HepG2 (cell line): ENCODE results near the gene UBQLN4. TPM values are rescaled to one million over a fixed set of nuclear protein-coding genes. Genes with fewer than 3 reads are reported as not detected.

Experiments used
- ATF7 ChIP-seq, 2 experiments: fragments of 450-650 bp in 1 of 2; sonication (generic) in 1 of 2; formaldehyde crosslinking in 1 of 2; IDR thresholded peaks; 2 replicates each; pipeline versions ENCODE4 v1.4.0 to v1.6.1; 2016 to 2020; ENCODE audit warnings: antibody characterized with exemption in 1 of 2, mild to moderate bottlenecking in 1 of 2, missing genetic modification reagents in 1 of 2
- FOXK2 ChIP-seq: fragments of 450-650 bp; IDR thresholded peaks from 2 replicates; pipeline ENCODE4 v1.6.1; 2016
- FOXP4 ChIP-seq: sonication (generic); formaldehyde crosslinking; IDR thresholded peaks from 2 replicates; pipeline ENCODE4 v1.4.0; 2020; ENCODE audit warnings: missing genetic modification reagents
- HCFC1 ChIP-seq: fragments of 150-350 bp; IDR thresholded peaks from 2 replicates; pipeline ENCODE4 v1.6.1; 2014; ENCODE audit warnings: low read depth, low read length
- HHEX ChIP-seq: IDR thresholded peaks from 2 replicates; pipeline ENCODE4 v1.6.1; 2016; ENCODE audit warnings: control low read depth
- IRF2 ChIP-seq: IDR thresholded peaks from 2 replicates; pipeline ENCODE4 v1.6.1; 2018; ENCODE audit warnings: missing genetic modification reagents, missing compliant biosample characterization
- MIER3 ChIP-seq: IDR thresholded peaks from 2 replicates; pipeline ENCODE4 v1.6.1; 2016; ENCODE audit warnings: missing compliant biosample characterization, borderline replicate concordance
- SKI ChIP-seq: fragments of 450-650 bp; IDR thresholded peaks from one replicate; pipeline ENCODE4 v1.6.1; 2018; ENCODE audit warnings: mild to moderate bottlenecking; ENCODE audit not compliant: partially characterized antibody
- SMAD3 ChIP-seq: sonication (generic); formaldehyde crosslinking; IDR thresholded peaks from 2 replicates; pipeline ENCODE4 v1.4.0; 2020; ENCODE audit warnings: missing genetic modification reagents
- ZBTB33 ChIP-seq: sonication (generic); formaldehyde crosslinking; IDR thresholded peaks from 2 replicates; pipeline ENCODE4 v1.4.0; 2020; ENCODE audit warnings: missing genetic modification reagents
- ZNF234 ChIP-seq: sonication (generic); formaldehyde crosslinking; conservative IDR thresholded peaks from 2 replicates; pipeline ENCODE4 v1.5.1; 2020; ENCODE audit warnings: mild to moderate bottlenecking, missing genetic modification reagents
- ZNF260 ChIP-seq: sonication (generic); formaldehyde crosslinking; IDR thresholded peaks from 2 replicates; pipeline ENCODE4 v1.4.0; 2020; ENCODE audit warnings: missing genetic modification reagents, low read depth, mild to moderate bottlenecking, borderline replicate concordance
- ZNF292 ChIP-seq: sonication (generic); formaldehyde crosslinking; IDR thresholded peaks from 2 replicates; pipeline ENCODE4 v1.8.1; 2022; ENCODE audit warnings: mild to moderate bottlenecking, low read depth, missing genetic modification reagents, borderline replicate concordance
- ZNF3 ChIP-seq: IDR thresholded peaks from 2 replicates; pipeline ENCODE4 v1.7.0; 2017; ENCODE audit warnings: inconsistent platforms
- ZNF335 ChIP-seq: sonication (generic); formaldehyde crosslinking; IDR thresholded peaks from 2 replicates; pipeline ENCODE4 v1.4.0; 2020; ENCODE audit warnings: missing genetic modification reagents
- ZNF414 ChIP-seq: sonication (generic); formaldehyde crosslinking; IDR thresholded peaks from 2 replicates; pipeline ENCODE4 v1.5.0; 2020; ENCODE audit warnings: missing genetic modification reagents
- ZNF430 ChIP-seq: sonication (generic); formaldehyde crosslinking; IDR thresholded peaks from 2 replicates; pipeline ENCODE4 v1.9.0; 2021; ENCODE audit warnings: mild to moderate bottlenecking, missing genetic modification reagents
- ZNF44 ChIP-seq: sonication (generic); formaldehyde crosslinking; IDR thresholded peaks from 2 replicates; pipeline ENCODE4 v1.5.1; 2020; ENCODE audit warnings: mild to moderate bottlenecking, missing genetic modification reagents
- ZNF609 ChIP-seq: sonication (generic); formaldehyde crosslinking; IDR thresholded peaks from 2 replicates; pipeline ENCODE4 v1.4.0; 2020; ENCODE audit warnings: mild to moderate bottlenecking, missing genetic modification reagents, borderline replicate concordance
- ZNF720 ChIP-seq: sonication (generic); formaldehyde crosslinking; IDR thresholded peaks from 2 replicates; pipeline ENCODE4 v1.4.0; 2020; ENCODE audit warnings: missing genetic modification reagents
- polyA plus RNA-seq, 8 experiments: library from polyadenylated mRNA; depleted of rRNA in 3 of 8; stranded (reverse) in 7 of 8; unstranded in 1 of 8; fragments of >200 nt; fragmentation: Illumina TruSeq in 4 of 8; extraction: Trizol in 4 of 8; gene quantifications; 2 replicates each; pipeline versions ENCODE4 v1.2.1 to v1.2.3, GENCODE V29; 2011 to 2016; ENCODE audit warnings: low read depth in 4 of 8, missing spikeins in 1 of 8, mixed read lengths in 1 of 8; ENCODE audit not compliant: insufficient read depth in 1 of 8
- total RNA-seq, 5 experiments: library from RNA; depleted of rRNA; stranded (reverse); fragments of >200 nt; fragmentation: Illumina TruSeq; extraction: Trizol; gene quantifications; 2 replicates each; pipeline ENCODE4 v1.2.3, GENCODE V29; 2016; ENCODE audit warnings: low read depth in 1 of 5

The UBQLN4 gene
- total and polyA plus RNA-seq, 2 of the 13 experiments (the other 11 are each of a cell fraction or from before 2014, with no cell fraction given): 31.5 to 39.8 TPM

GRCh38 chr1:156082309-156083091 lies 28.9 kb upstream of the UBQLN4 start, which contains the start of gene MEX3A (continued):
- TF ChIP-seq ZNF609 (CRISPR knock-in tag): no peak
- no peak for TF ChIP-seq ZNF414 (CRISPR knock-in tag)
- TF ChIP-seq ZNF335 (CRISPR knock-in tag): no peak; the same call in none of the 2 replicates
- no peak for TF ChIP-seq ZNF234
- TF ChIP-seq HHEX: no peak
- TF ChIP-seq HCFC1: peak; percentile 88
- TF ChIP-seq ZBTB33: no peak
- no peak for TF ChIP-seq ZNF720 (CRISPR knock-in tag)
- no peak for TF ChIP-seq ATF7 (IDR thresholded peaks at IDR 0.05)
- TF ChIP-seq ATF7 (CRISPR knock-in tag; IDR thresholded peaks at IDR 0.05): 0 out of 2 replicates have a peak, but pooled peaks have one; percentile 7
- no peak for TF ChIP-seq SMAD3 (CRISPR knock-in tag)
- TF ChIP-seq ZNF430 (CRISPR knock-in tag): peak; percentile 65; the same call in 1 of the 2 replicates
- TF ChIP-seq MIER3 (CRISPR knock-in tag): no peak
- peak; percentile 56; the same call in 1 of the 2 replicates for TF ChIP-seq IRF2 (CRISPR knock-in tag)
- TF ChIP-seq FOXK2: no peak
- no peak for TF ChIP-seq ZNF3
- TF ChIP-seq ZNF44 (CRISPR knock-in tag): no peak
- no peak for TF ChIP-seq ZNF260 (CRISPR knock-in tag)
- TF ChIP-seq ZNF292 (CRISPR knock-in tag): no peak
- no peak for TF ChIP-seq FOXP4
- TF ChIP-seq SKI: no peak
